Measurements from ENCODE around the gene VTI1A.

The VTI1A gene

GRCh38 chr10:112738606-112739591 is 291.9 kb downstream of the VTI1A start:
- H3K4me3 ChIP-seq (ENCODE audit: low read depth, low read length) = no peak overlapping the region
- DNase-seq (ENCODE audit: low read depth) = peak; percentile 86
- TF ChIP-seq CTCF (IDR thresholded peaks at IDR 0.05; ENCODE audit: control insufficient read depth, extremely low read depth, insufficient read depth) = no peak

GRCh38 chr10:112739592-112740353 is 292.8 kb downstream of the VTI1A start:
- no peak for TF ChIP-seq CTCF (IDR thresholded peaks at IDR 0.05; ENCODE audit: control insufficient read depth, extremely low read depth, insufficient read depth)
- no peak for DNase-seq (ENCODE audit: low read depth)
- H3K4me3 ChIP-seq (ENCODE audit: low read depth, low read length) = no peak overlapping the region

DNA sequence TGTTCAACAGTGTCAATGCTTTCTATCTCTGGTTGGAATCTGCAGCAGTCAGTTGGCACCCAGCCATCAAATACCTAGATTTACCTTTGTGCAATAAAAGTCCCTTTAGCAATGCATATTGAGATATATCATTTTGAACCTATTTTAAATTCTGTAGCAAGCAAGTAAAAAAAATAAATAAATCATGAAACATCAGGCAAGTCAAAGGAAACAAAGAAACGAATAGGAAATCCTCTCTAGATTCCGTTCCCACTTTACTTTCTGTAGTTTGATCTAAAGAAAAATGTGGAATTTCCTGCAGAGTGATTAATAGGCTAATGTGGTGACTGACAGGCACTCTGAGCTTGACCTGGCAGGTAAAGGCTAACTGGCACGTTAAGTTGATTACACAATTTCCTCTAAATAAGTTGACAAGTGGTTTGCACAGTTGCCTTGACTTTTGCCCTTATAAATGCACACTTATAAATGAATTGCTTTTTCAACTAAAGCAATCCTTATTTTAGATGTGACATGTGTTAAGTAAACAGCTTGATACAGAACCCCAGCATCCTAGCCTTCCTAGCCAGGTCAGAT is 294.9 kb downstream of the VTI1A start:
- peak; percentile 75 for DNase-seq (ENCODE audit: low read depth)
- H3K4me3 ChIP-seq (ENCODE audit: low read depth, low read length) = no peak overlapping the region
- TF ChIP-seq CTCF (IDR thresholded peaks at IDR 0.05; ENCODE audit: control insufficient read depth, extremely low read depth, insufficient read depth) = no peak

DNA sequence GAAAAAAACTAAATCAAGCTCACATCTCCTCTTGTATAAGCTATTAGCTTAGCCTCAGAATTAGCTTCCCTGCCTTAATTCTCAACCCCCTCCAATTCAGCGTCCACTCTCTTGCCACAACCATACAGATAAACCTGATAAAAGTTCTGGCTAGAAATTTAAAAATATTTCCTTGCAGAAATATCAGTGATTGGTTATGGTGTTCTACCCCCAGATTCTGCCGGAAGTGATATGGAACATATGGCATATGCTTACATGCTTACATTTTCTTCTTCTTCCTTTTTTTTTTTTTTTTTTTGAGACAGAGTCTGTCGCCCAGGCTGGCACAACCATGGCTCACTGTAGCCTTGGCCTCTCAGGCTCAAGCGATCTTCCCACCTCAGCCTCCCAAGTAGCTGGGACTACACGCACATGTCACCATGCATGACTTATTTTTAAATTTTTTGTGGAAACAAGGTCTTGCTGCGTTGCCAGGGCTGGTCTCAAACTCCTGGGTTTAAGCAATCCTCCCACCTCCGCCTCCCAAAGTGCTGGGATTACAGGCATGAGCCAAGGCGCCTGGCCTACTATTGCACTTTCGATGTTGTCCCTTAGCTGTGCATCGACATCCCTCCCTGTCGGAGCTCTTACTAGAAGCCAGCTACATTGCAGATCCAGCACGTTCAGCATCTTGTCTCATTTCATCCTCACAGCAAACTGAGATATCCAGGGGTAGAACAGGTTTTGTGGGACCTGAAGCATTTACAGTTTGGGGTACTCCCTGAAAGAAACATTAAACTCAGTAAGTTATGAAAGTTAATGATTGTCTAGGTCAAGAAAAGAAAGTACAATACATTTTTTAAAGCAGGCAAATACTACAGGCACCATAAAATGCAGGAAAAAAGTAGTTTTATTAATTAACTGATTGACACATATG is 297.4 kb downstream of the VTI1A start:
- H3K4me3 ChIP-seq (ENCODE audit: low read depth, low read length) = no peak overlapping the region
- DNase-seq (ENCODE audit: low read depth) = no peak
- TF ChIP-seq CTCF (IDR thresholded peaks at IDR 0.05; ENCODE audit: control insufficient read depth, extremely low read depth, insufficient read depth) = no peak

DNA sequence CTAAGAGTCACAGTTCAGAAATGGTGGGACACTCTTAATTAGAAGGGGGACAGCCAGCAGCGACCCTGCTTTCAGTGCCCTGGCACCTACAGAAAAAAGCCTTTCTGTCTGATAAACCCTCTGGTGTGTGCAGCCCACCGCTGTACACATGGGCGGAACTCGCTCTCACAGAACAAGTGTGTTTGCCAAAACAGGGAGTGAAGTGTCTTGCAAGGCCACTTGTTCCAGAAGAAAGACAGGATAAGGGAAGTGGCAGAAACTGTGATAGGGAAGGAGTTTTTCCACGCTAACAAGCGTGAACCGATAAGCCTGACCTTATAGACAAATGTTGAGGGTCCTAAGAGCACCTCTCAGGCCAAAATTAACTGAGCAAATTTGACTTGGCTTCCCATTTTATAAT is 299.3 kb downstream of the VTI1A start:
- no peak overlapping the region for H3K4me3 ChIP-seq (ENCODE audit: low read depth, low read length)
- no peak for DNase-seq (ENCODE audit: low read depth)
- no peak for TF ChIP-seq CTCF (IDR thresholded peaks at IDR 0.05; ENCODE audit: control insufficient read depth, extremely low read depth, insufficient read depth)
